K562 (cell line): ENCODE results near the gene PRSS57. TPM values are rescaled to one million over a fixed set of nuclear protein-coding genes. Genes with fewer than 3 reads are reported as not detected.

ENCODE experiments used
- E2F3 ChIP-seq: fragments of 250-450 bp; sonication (Bioruptor Pico); IDR thresholded peaks from 2 replicates; pipeline ENCODE4 v1.4.0; 2020; ENCODE audit warnings: mild to moderate bottlenecking
- ELF2 ChIP-seq: fragments of 250-450 bp; sonication (Bioruptor Pico); IDR thresholded peaks from 2 replicates; pipeline ENCODE4 v1.5.0; 2021; ENCODE audit warnings: mild to moderate bottlenecking
- HNRNPL ChIP-seq: fragments of 200-400 bp; formaldehyde crosslinking; IDR thresholded peaks from 2 replicates; pipeline ENCODE4 v1.6.1; 2017; ENCODE audit warnings: low read depth, mild to moderate bottlenecking, low read length
- MAZ ChIP-seq, 2 experiments: fragments of 450-650 bp in 1 of 2; sonication (generic) in 1 of 2; formaldehyde crosslinking; IDR thresholded peaks in 1 of 2; conservative IDR thresholded peaks in 1 of 2; 2 replicates each; pipeline versions ENCODE4 v1.4.0 to v1.5.0; 2020; ENCODE audit warnings: mild to moderate bottlenecking in 1 of 2, missing genetic modification reagents in 1 of 2
- NCOA1 ChIP-seq: fragments of 450-650 bp; IDR thresholded peaks from 2 replicates; pipeline ENCODE4 v1.6.1; 2016; ENCODE audit warnings: low read depth
- PBX2 ChIP-seq, 2 experiments: IDR thresholded peaks in 1 of 2; conservative IDR thresholded peaks in 1 of 2; 2 replicates each; pipeline ENCODE4 v1.6.1; 2016; ENCODE audit warnings: low read depth in 2 of 2, mild to moderate bottlenecking in 1 of 2, missing compliant biosample characterization in 1 of 2, missing genetic modification characterization in 1 of 2, moderate library complexity in 1 of 2
- UBTF ChIP-seq, 2 experiments: IDR thresholded peaks; 2 replicates each; pipeline ENCODE4 v1.6.1; 2012; ENCODE audit warnings: improper control_type of control experiment in 2 of 2, low read depth in 2 of 2, low read length in 2 of 2, borderline replicate concordance in 1 of 2
- polyA plus RNA-seq, 8 experiments: library from polyadenylated mRNA; depleted of rRNA in 4 of 8; stranded (reverse) in 5 of 8; unstranded in 3 of 8; fragments of >200 nt; fragmentation: Nextera tagmentation in 2 of 8; fragmentation: Illumina TruSeq in 1 of 8; extraction: Ambion mirVana in 2 of 8; extraction: Trizol in 1 of 8; gene quantifications; 2 replicates each; pipeline versions ENCODE4 v1.2.1 to v1.2.3, GENCODE V29; 2011 to 2014; ENCODE audit warnings: inconsistent platforms in 1 of 8, missing spikeins in 1 of 8
- total RNA-seq, 7 experiments: library from RNA; depleted of rRNA in 6 of 7; stranded (reverse); fragments of >200 nt in 6 of 7; fragmentation: Illumina TruSeq in 2 of 7; extraction: Trizol in 2 of 7; gene quantifications; 2 replicates each; pipeline versions ENCODE4 v1.2.1 to v1.2.3, GENCODE V29; 2011 to 2021; ENCODE audit warnings: low replicate concordance in 1 of 7

Gene PRSS57
- total and polyA plus RNA-seq, 9 of the 15 experiments (the other 6 are each of a cell fraction or from before 2014, with no cell fraction given): 0.06 to 2.5 (median 1.3) TPM; not detected in 3

GRCh38 chr19:679418-680286, 15.6 kb downstream of the PRSS57 start (continued):
- TF ChIP-seq PBX2 (CRISPR knock-in tag; IDR thresholded peaks at IDR 0.05; ENCODE audit: low read depth) (no peak), PBX2 (tag; conservative IDR thresholded peaks at IDR 0.05; ENCODE audit: low read depth) (no peak), UBTF (IDR thresholded peaks at IDR 0.05; ENCODE audit: borderline replicate concordance in 1 of 2, low read depth in 2 of 2, low read length in 2 of 2) (0 out of 4 replicates have a peak, but pooled peaks of 1 of the 2 experiments have one; percentile 0), ELF2 (CRISPR knock-in tag) (no peak), E2F3 (CRISPR knock-in tag) (peak; percentile 79; the same call in 1 of the 2 replicates), HNRNPL (0 out of 2 replicates have a peak, but pooled peaks have one; percentile 8), NCOA1 (no peak), MAZ (CRISPR knock-in tag; conservative IDR thresholded peaks at IDR 0.05 in 1 of 2, IDR thresholded peaks at IDR 0.05 in 1 of 2) (peak in 1 of 2 experiments; percentile 77; a peak in 2 of 4 replicates)
- TF ChIP-seq, all 486 proteins: peak for 41
